Measurements from ENCODE around the gene PTRH1. TPM values are rescaled to one million over a fixed set of nuclear protein-coding genes. Genes with fewer than 3 reads are reported as not detected.

PTRH1 gene
- total RNA-seq, 1 donor = 16.3 TPM

DNA sequence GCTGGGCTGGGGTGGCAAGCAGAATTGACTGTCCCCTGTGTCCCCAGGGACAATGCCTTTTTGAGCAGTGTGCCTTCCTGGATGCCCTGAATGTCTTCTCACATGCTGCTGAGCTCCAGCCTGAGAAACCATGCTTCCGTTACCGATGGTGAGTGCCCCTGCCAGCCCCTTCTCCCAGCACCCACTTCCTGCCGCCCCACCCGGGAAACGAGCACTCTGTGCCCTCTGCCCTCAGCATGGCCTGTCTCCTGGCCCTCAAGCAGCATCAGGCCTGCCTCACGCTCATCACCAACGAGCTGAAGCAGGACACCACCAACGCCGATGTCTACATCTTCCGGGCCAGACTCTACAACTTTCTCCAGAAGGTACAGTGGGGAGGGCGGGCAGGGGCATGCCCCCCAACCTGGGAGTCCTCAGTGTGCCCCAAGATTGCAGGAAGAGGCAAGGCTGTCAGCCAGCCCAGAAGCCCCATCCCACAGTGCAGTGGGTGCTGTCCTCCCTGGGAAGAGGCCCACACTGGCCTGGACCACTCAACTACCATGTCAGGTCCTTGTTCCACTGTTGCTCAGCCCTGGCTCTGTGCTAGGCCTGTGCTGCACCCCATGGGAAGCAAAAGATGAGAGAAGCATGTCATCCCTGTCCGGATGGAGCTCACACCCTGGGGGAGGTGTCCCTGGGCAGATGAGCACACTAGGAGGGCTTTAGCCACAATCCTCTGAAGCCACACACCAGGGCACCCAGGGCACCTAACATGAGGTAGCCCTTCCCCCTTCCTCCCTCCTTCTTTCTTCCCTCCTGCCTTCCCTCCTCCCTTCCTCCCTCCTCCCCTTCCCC lies 4.8 kb upstream of the PTRH1 start:
- no peaks in the 10 kb centered on the region for H3K36me3 ChIP-seq (ENCODE audit: insufficient read depth, low read length)
- H3K27me3 ChIP-seq (ENCODE audit: insufficient read depth, low read length) = no peaks in the 10 kb centered on the region
- TF ChIP-seq, protein P1, sequence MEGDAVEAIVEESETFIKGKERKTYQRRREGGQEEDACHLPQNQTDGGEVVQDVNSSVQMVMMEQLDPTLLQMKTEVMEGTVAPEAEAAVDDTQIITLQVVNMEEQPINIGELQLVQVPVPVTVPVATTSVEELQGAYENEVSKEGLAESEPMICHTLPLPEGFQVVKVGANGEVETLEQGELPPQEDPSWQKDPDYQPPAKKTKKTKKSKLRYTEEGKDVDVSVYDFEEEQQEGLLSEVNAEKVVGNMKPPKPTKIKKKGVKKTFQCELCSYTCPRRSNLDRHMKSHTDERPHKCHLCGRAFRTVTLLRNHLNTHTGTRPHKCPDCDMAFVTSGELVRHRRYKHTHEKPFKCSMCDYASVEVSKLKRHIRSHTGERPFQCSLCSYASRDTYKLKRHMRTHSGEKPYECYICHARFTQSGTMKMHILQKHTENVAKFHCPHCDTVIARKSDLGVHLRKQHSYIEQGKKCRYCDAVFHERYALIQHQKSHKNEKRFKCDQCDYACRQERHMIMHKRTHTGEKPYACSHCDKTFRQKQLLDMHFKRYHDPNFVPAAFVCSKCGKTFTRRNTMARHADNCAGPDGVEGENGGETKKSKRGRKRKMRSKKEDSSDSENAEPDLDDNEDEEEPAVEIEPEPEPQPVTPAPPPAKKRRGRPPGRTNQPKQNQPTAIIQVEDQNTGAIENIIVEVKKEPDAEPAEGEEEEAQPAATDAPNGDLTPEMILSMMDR (IDR thresholded peaks at IDR 0.05; ENCODE audit: extremely low read depth, low read depth, low read length) = no peak
- H3K4me3 ChIP-seq (ENCODE audit: insufficient read depth, low read length) = no peak overlapping the region
- H2AFZ ChIP-seq (ENCODE audit: low read length) = no peak overlapping the region
- no peak overlapping the region for H3K27ac ChIP-seq (ENCODE audit: low read depth, low read length)
- H3K4me2 ChIP-seq (ENCODE audit: insufficient read depth, low read length) = no peak overlapping the region
- peaks cover under 1% of the 10 kb centered on the region for H3K79me2 ChIP-seq (ENCODE audit: insufficient read depth, low read length)
- peaks cover 4% of the 10 kb centered on the region for H4K20me1 ChIP-seq (ENCODE audit: insufficient read depth, low read length)
- peaks cover 20% of the 10 kb centered on the region for H3K4me1 ChIP-seq (ENCODE audit: insufficient read depth, low read length)
- peak; percentile 11 for DNase-seq (ENCODE audit: insufficient read length, low spot score, missing footprints)
- H3K9me3 ChIP-seq (ENCODE audit: low read depth, low read length) = no peaks in the 10 kb centered on the region

DNA sequence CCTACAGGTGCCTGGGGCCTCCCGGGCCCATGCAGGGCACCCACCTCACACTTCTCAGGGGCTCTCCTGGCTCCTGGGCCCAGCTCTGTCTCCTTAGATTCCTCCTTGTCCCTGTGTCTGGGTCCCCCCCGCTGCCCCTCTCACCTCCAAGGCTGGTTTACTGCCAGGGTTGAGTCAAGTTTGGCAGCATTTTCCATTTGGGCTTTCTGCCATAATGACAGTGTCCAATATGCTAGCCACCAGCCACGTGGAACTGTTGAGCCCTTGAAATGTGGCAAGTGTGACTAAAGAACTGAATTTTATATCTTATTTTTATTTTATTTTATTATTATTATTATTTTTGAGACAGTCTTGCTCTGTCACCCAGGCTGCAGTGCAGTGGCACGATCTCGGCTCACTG lies 2.3 kb upstream of the PTRH1 start:
- H3K9me3 ChIP-seq (ENCODE audit: low read depth, low read length) = no peaks in the 10 kb centered on the region
- H3K27me3 ChIP-seq (ENCODE audit: insufficient read depth, low read length) = no peaks in the 10 kb centered on the region
- H3K36me3 ChIP-seq (ENCODE audit: insufficient read depth, low read length) = no peaks in the 10 kb centered on the region
- H2AFZ ChIP-seq (ENCODE audit: low read length) = no peak overlapping the region
- H3K4me3 ChIP-seq (ENCODE audit: insufficient read depth, low read length) = no peak overlapping the region
- H3K4me2 ChIP-seq (ENCODE audit: insufficient read depth, low read length) = no peak overlapping the region
- peaks cover 9% of the 10 kb centered on the region for H3K4me1 ChIP-seq (ENCODE audit: insufficient read depth, low read length)
- DNase-seq (ENCODE audit: insufficient read length, low spot score, missing footprints) = no peak
- H3K27ac ChIP-seq (ENCODE audit: low read depth, low read length) = no peak overlapping the region
- TF ChIP-seq, protein P1 (IDR thresholded peaks at IDR 0.05; ENCODE audit: extremely low read depth, low read depth, low read length) = no peak
- peaks cover 14% of the 10 kb centered on the region for H3K79me2 ChIP-seq (ENCODE audit: insufficient read depth, low read length)
- H4K20me1 ChIP-seq (ENCODE audit: insufficient read depth, low read length) = peaks cover 11% of the 10 kb centered on the region

DNA sequence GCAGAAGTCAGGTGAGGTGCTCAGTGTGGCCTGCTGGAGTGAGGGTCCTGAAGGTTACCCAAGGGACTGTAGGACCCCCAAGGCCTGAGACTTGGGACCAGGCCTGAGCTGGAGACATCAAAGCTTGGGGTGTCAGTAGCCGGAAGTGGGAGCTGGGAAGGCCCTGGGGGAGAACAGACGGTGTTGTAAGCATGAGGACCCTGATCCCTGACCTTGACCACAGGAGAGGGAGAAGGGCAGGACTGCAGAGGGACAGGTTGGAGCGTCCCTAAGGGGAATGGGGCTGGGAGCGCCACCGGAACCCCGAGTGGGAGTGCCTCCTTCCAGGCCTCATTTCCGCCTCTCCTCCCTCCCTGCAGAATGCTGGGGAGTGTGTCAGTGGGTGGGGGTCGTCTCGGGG lies 949 bp upstream of the PTRH1 start:
- Histone ChIP-seq H3K27ac (ENCODE audit: low read depth, low read length) (peak overlapping the region; percentile 82), H4K20me1 (ENCODE audit: insufficient read depth, low read length) (peaks cover 15% of the 10 kb centered on the region), H3K27me3 (ENCODE audit: insufficient read depth, low read length) (no peaks in the 10 kb centered on the region), H3K79me2 (ENCODE audit: insufficient read depth, low read length) (peaks cover 17% of the 10 kb centered on the region), H3K4me2 (ENCODE audit: insufficient read depth, low read length) (peak overlapping the region; percentile 95), H3K4me1 (ENCODE audit: insufficient read depth, low read length) (peaks cover 9% of the 10 kb centered on the region), H3K4me3 (ENCODE audit: insufficient read depth, low read length) (peak overlapping the region; percentile 86), H3K36me3 (ENCODE audit: insufficient read depth, low read length) (no peaks in the 10 kb centered on the region), H3K9me3 (ENCODE audit: low read depth, low read length) (no peaks in the 10 kb centered on the region), H2AFZ (ENCODE audit: low read length) (peak overlapping the region; percentile 99)
- peak; percentile 29 for DNase-seq (ENCODE audit: insufficient read length, low spot score, missing footprints)
- TF ChIP-seq, protein P1 (IDR thresholded peaks at IDR 0.05; ENCODE audit: extremely low read depth, low read depth, low read length) = no peak

DNA sequence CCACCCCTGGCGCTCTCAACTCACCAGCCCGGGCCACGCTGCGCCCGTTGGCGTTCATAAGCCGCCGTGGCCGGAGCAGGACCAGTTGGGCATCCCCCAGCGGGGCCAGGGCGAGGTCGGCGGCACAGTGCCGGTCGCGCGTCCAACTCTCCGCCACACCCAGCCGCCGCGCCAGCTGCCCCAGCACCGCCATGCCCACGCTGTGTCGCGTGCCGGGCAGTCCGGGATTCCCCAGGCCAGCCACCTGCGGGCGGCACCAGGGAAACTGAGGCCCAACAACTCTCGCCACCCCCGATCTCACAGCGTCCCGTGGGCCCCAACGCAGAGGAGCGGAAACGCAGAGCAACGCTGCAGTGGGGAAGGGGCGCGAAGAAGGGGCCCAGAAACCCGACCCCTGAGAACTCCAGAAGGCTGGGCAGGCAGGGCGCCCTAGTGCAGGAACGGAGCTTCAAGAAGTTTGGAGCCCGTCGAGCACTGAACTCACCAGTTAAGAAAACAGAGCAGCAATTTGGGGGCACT lies 453 bp downstream of the PTRH1 start:
- H4K20me1 ChIP-seq (ENCODE audit: insufficient read depth, low read length) = peaks cover 15% of the 10 kb centered on the region
- no peaks in the 10 kb centered on the region for H3K27me3 ChIP-seq (ENCODE audit: insufficient read depth, low read length)
- peak overlapping the region; percentile 86 for H3K4me3 ChIP-seq (ENCODE audit: insufficient read depth, low read length)
- H3K36me3 ChIP-seq (ENCODE audit: insufficient read depth, low read length) = no peaks in the 10 kb centered on the region
- peaks cover 9% of the 10 kb centered on the region for H3K4me1 ChIP-seq (ENCODE audit: insufficient read depth, low read length)
- TF ChIP-seq, protein P1 (IDR thresholded peaks at IDR 0.05; ENCODE audit: extremely low read depth, low read depth, low read length) = no peak
- H3K27ac ChIP-seq (ENCODE audit: low read depth, low read length) = peak overlapping the region; percentile 82
- no peaks in the 10 kb centered on the region for H3K9me3 ChIP-seq (ENCODE audit: low read depth, low read length)
- peak overlapping the region; percentile 95 for H3K4me2 ChIP-seq (ENCODE audit: insufficient read depth, low read length)
- peaks cover 17% of the 10 kb centered on the region for H3K79me2 ChIP-seq (ENCODE audit: insufficient read depth, low read length)
- peak; percentile 89 for DNase-seq (ENCODE audit: insufficient read length, low spot score, missing footprints)
- peak overlapping the region; percentile 99 for H2AFZ ChIP-seq (ENCODE audit: low read length)
